T47D (cell line): ENCODE measurements around the gene ODAD4.

Source experiments
- DNase-seq, 2 experiments: peaks; one replicate each; pipeline versions ENCODE4 v3.0.0 to v3.0.0-alpha.2; 2011 to 2012; ENCODE audit warnings: low read depth in 1 of 2, low spot score in 1 of 2
- JUND ChIP-seq: IDR thresholded peaks from 2 replicates; pipeline ENCODE4 v1.6.1; 2012; ENCODE audit warnings: low read depth
- in situ Hi-C: cut with HindIII; loops from 2 replicates; pipeline ENCODE4 v1.10.0; 2016; ENCODE audit warnings: low sequenced_read_pairs, low pct_unique_long_range_greater_than_20kb

ODAD4 gene

GRCh38 chr17:41937970-41938954, 7.8 kb downstream of the ODAD4 start:
- in situ Hi-C loops, result no loop called here
- no peak for DNase-seq
- TF ChIP-seq JUND, result no peak

- in situ Hi-C loops, result no loop called here
- no peak for DNase-seq
- TF ChIP-seq JUND, result no peak
These were observed 8.8 kb downstream of the ODAD4 start for GRCh38 chr17:41939044-41939692.

GRCh38 chr17:41939693-41940090, 9.3 kb downstream of the ODAD4 start:
- DNase-seq, result no peak
- in situ Hi-C loops, result no loop called here
- TF ChIP-seq JUND, result no peak

GRCh38 chr17:41941168-41941567, 10.8 kb downstream of the ODAD4 start:
- no peak for TF ChIP-seq JUND

GRCh38 chr17:41942626-41943373, 12.4 kb downstream of the ODAD4 start:
- TF ChIP-seq JUND, result no peak
- no peak for DNase-seq
- in situ Hi-C loops, result no loop called here

More at GRCh38 chr17:41941168-41941567, 10.8 kb downstream of the ODAD4 start:
- no peak for DNase-seq
- in situ Hi-C loops, result no loop called here

- in situ Hi-C loops, result no loop called here
- no peak for DNase-seq
- TF ChIP-seq JUND, result no peak
These were observed 13.1 kb downstream of the ODAD4 start for GRCh38 chr17:41943492-41943891.

- no peak for DNase-seq
- in situ Hi-C loops, result no loop called here
- no peak for TF ChIP-seq JUND
These were observed 14.5 kb downstream of the ODAD4 start for GRCh38 chr17:41944943-41945342.

- in situ Hi-C loops, result no loop called here
- no peak for TF ChIP-seq JUND
- no peak for DNase-seq
These were observed 18.5 kb downstream of the ODAD4 start for GRCh38 chr17:41948762-41949460.

- no peak for DNase-seq
- no peak for TF ChIP-seq JUND
- in situ Hi-C loops, result no loop called here
These were observed 26.1 kb downstream of the ODAD4 start for GRCh38 chr17:41956522-41956921.

GRCh38 chr17:41957031-41957868, 26.8 kb downstream of the ODAD4 start:
- TF ChIP-seq JUND, result no peak
- no peak for DNase-seq
- in situ Hi-C loops, result no loop called here

GRCh38 chr17:41957869-41958439, 27.5 kb downstream of the ODAD4 start:
- in situ Hi-C loops, result no loop called here
- no peak for DNase-seq
- no peak for TF ChIP-seq JUND
